HG03520 (cell line): ENCODE data around the gene CEP290.
"Not testable (repeated sequence)": the region's sequence is repeated elsewhere in the genome, so short reads cannot be mapped to it uniquely, and the experiment has no call there.

Experiments
- ATAC-seq: cut with Tn5 transposase; IDR thresholded peaks from one replicate; pipeline ENCODE4 v1.9.1; 2021; ENCODE audit warnings: mild to moderate bottlenecking, moderate library complexity; ENCODE audit not compliant: unreplicated experiment

The CEP290 gene

DNA sequence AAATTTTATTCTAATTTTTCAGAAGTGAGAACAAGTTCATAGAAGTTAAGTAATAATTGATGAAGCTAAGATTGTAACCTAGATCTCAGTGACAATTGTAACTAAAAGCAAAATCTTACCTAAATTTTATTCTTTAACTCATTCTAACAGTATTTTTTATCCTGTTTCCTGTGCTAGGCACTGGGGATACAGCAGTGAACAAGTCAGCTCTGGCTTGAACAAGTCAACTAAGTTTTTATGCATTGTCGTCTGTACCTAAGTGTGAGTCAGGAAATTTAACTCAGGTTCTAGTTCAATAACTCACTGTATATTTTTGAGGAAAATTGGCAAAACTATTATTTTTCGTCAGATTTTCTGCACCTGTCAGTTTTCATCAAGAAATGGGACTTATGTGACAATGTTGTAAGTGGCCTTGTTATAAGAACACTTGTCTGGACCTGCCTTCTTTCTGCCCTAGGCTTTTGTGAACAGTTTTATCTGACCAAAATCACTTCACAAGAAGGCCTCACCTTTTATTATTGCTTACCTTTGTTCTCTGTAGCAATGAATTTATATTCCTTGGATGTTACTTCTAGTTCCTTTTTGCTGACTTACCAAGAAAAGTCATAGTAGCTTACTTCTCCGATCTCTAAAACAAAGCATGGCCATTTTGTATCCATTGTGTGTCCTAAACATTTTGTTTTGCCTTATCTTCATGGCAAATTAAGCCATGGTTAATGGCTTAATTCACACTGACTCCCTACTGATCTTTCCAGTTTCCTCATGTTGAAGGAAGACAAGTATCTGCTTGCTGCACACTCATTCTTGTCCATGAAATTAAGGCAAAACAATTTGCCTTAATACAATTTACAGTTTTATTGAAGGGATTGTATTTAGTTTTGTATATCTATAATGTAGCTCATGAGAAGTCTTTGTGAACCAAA is 2.9 kb upstream of the CEP290 start:
- ATAC-seq = no peak

DNA sequence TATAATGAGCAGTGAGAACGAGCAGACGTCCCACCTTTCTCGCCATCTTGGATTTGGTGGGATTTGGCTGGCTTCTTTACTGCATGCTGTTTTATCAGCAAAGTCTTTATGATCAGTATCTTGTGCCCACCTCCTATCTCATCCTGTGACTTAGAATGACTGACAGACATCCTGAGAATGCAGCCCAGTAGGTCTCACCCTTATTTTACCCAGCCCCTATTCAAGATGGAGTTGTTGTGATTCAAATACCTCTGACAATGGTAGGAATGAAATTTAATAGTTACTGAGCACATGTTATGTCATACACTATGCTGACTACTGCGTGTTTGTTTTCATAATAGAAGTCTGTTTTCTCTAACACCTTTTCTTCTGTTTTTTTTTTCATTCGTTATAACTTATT is 2.1 kb upstream of the CEP290 start:
- no peak for ATAC-seq

DNA sequence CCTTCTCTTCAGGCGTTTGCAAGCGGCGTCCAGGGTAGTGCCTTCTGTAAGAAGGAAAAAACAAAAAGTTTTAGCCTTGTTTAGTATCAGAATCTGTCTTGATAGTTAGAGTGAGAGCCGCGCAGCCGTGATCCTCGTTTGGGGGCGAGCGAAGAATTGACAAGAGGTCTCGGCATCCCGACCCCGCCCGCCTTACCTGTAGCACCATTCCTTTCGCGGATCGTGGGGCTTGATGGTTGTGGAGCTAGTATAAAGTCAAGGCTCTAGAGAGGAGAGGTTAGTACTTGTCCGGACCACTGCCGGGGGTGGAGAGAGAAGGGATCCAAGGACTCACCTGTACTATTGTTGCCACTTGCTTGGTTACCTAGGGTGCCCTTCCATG is 713 bp upstream of the CEP290 start:
- ATAC-seq = peak; percentile 1

GRCh38 chr12:88141425-88141773 is 489 bp downstream of the CEP290 start:
- ATAC-seq = no peak

GRCh38 chr12:88139711-88140110 is 2.2 kb downstream of the CEP290 start:
- ATAC-seq = not testable (repeated sequence)

DNA sequence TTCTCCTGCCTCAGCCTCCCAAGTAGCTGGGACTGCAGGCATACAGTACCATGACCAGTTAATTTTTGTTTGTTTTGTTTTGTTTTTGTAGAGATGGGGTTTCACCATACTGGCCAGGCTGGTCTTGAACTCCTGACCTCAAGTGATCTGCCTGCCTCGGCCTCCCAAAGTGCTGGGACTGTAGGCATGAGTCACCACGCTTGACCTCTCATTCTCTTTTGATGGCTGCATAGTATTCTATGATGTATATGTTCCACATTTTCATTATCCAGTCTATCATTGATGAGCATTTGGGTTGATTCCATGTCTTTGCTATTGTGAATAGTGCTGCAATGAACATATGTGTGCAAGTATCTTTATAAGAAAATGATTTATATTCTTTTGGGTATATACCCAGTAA is 8.7 kb downstream of the CEP290 start:
- not testable (repeated sequence) for ATAC-seq

- no peak for ATAC-seq
These were observed 9.5 kb downstream of the CEP290 start for GRCh38 chr12:88132392-88132791.

- no peak for ATAC-seq
These were observed 14.0 kb downstream of the CEP290 start for GRCh38 chr12:88127855-88128254.

- ATAC-seq = no peak
These were observed 14.8 kb downstream of the CEP290 start for GRCh38 chr12:88127099-88127498.

DNA sequence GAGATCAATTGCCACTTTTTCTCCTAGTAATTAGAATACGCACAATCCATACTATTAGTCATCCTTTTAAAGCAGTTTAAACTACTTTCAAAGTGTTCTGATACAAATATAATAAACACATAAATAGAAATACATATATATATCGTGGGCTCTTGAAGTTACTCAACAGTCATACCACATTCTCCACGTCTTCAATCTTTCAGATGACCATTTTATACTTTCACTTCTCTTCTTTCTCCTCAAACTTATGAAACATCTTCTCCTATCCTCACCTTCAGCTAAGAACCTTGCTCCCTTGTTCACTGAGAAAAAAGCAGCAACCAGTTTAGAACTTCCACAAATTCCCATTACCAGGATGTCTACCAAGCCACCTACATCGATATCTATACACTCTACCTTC is 19.2 kb downstream of the CEP290 start:
- no peak for ATAC-seq

DNA sequence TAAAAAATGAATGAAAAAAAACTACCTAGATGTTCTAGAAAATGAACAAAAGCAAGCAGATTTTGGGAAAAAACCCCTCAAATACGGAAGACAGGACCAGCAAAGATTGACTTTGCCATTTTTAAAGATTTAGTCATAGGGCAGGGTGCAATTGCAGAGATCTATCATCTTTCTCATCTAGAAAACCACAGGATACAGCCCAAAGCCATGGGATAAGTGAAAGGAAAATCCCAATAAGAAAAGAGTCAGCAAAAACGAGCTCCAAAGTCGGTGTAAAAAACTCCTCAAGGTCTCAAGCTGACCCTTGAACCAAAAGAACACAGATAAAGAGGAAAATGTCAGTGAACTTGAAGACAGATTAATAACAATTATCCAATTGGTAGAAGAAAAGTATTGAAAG is 28.0 kb downstream of the CEP290 start:
- no peak for ATAC-seq

DNA sequence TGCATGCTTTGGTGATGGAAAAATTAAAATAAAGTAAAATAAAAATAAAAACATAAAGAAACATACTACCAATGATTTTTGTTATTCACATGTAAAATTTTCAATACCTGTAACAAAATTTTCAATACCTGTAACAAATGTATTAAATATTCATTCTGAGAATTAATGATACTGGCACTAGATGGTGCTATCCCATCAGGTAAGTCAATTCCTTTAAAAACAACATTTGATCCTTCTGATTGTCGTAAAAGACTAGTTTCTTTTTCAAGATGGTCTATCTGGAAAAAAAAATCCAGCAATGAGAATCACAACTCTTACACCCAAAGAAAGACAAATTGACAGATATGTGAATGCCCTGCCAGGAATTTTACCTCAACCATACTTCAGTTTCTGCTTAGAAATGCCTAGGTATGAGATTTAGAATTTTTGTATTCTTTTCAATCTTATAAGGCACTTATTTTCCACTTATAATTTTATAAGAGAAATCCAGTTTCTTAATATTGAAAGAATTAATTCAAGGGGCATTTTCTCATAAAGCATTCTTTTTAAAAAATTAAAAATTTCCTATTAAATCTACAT is 30.7 kb downstream of the CEP290 start:
- ATAC-seq = no peak

DNA sequence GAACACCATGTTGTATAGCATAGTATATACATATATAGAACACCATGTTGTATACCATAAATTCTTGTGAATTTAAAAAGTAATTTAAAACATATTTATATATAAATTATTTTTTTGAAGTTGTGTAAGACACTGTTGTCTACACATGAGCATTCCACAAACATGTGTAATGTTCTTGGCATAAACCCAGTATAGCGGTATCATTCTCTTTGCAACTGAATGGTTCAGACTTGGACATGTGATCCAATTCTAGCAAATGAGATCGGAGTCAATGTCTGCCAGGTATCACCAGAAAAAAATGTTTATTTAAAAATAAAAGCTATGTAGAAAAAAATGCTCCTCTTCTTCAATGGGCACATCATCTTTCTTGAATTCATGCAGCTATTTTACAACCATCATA is 33.9 kb downstream of the CEP290 start:
- ATAC-seq = no peak

GRCh38 chr12:88093573-88093972 is 48.3 kb downstream of the CEP290 start:
- ATAC-seq = no peak

- no peak for ATAC-seq
These were observed 49.1 kb downstream of the CEP290 start for GRCh38 chr12:88092771-88093170.

DNA sequence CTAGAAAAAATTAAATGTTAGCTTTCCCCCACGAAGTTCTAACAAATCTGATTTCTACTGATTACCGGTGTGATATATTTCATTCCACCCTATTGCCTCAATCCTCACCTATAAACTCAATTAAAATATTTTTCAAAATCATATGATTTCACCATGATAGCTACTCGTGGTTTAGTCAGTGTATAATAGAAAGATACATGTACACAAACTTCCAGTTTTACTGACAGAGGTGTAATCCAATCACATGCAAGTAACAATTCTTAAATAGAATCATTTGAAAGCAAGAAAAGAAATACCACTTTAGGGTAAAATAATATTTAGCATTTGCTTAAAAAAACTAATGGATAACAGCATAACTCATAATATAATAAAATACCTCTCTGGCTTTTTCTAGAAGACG is 57.7 kb downstream of the CEP290 start:
- no peak for ATAC-seq

DNA sequence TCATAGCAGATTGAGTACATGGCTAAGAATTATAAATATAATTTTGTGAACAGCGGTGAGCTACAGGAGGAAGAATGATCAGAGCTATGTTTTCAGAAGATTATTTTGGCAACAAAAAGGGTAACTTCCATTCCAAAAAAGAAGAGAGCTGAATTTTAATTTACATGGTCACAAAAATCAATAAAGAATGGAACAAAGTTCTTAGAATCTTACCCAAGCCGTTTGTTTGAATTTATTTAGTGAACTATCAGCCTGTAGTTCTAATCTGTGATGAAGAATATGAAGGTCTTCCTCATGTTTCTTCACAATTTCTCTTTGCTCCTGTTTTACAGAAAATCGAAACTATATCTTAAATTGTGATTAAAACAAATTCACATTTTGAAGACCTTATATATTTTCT is 58.3 kb downstream of the CEP290 start:
- ATAC-seq = no peak

DNA sequence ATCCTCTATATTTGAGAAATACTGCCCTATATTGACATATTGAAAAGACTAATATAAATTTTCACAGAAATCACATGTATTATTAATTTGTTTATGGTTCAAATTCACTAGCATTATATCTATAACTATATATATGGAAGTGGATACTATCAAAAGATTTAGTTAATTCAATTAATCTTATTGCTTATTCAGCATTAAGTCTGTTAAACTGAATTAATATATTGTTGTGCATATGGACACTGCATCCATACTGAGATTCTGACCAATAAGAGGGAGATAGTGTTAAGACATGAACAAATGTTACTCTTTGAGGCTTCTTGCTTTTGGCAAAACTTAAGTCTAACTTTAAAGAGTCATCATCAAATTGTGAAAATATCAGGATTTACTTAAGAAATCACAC is 60.6 kb downstream of the CEP290 start:
- ATAC-seq = no peak

DNA sequence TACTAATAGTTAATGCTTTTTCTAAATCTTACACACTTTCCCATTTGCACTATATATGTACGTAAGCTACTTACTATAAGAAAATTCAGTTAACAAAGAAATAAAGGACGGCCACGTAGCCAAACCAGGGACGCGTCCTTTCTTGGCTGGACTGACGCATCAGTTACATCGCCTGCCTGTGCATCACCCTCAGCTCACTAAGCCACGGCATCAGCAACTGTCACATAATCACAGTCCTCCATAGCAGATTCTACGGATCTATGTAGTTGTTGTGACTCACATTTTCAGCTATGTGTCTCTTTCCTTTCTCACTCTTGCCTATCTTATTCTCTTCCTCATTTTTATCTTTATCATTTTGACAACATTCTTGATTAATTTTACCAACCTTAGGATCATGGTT is 74.6 kb downstream of the CEP290 start:
- no peak for ATAC-seq

- ATAC-seq = peak; percentile 86
These were observed 78.5 kb downstream of the CEP290 start for GRCh38 chr12:88063375-88063774.

DNA sequence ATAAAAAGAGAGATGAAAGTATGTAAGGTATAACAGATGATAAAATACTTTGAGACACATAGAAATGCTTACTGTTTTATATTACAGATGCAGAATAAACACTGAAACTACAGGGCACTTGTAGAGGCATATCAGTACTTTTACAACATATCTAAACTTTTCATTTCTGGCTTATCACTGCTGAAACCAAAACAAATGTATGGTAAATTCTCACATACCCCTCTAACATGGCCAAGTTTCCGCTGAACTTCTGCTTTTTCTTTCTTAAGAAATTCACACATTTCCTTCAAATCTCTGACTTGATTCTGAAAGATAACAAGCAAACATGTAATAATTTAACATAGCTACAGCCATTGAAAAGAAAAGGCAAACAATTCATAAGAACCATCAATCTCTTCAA is 79.4 kb downstream of the CEP290 start:
- ATAC-seq = peak; percentile 72

- ATAC-seq = no peak
These were observed 83.2 kb downstream of the CEP290 start for GRCh38 chr12:88058719-88059077.
